ENCODE results near the gene ATXN7L2. TPM values are rescaled to one million over a fixed set of nuclear protein-coding genes. Genes with fewer than 3 reads are reported as not detected.
A peak's percentile ranks its signal among the peaks of the same experiment; 100 is the strongest.

ATXN7L2 gene
- total RNA-seq, 6 experiments from 2014 or later: 5.6 to 7.3 (median 6.4) TPM

DNA sequence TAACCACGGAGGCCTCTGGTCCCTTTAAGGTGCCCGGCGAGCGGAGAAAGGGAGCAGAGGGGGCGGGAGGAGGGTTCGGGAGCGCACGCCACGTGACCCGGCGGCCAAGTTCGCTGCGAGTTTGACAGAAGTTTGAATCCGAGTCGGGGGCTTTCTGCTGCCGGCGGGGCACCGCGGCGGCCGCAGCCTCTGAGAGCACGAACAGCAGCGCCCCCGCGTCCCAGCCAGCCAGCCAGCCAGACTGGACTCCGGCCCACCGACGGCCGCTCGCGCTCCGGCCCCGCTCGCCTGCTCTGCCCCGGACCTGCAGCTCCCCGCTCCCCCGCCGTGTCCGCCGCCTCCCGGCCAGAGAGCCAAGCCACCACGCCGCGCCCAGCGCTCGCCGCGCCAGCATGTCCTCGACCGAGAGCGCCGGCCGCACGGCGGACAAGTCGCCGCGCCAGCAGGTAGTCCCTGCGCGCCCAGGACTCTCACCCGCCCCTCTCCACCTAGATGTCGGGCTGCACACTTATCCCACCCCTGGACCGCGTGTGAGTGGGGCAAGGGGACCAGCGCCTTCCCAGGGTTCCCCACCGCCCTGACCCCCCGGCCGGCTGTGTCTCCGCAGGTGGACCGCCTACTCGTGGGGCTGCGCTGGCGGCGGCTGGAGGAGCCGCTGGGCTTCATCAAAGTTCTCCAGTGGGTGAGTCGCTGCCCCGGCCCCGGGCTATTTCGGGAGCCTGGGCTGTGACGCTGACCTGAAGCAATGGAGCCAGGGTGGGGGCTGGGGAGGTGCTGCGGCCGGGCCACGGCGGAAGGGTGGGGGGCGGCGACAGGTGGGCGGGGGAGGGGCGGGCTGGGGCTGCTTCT lies 17.0 kb upstream of the ATXN7L2 start, which contains the start of gene SYPL2:
Gene SYPL2 (plus strand): TSS at position 95 of the 849 bp plus-strand sequence. CDS start 298 bp downstream, at position 393.
- Mint-ChIP-seq H3K9me3 (no peaks in the 10 kb centered on the region), H3K27ac (no peak within 1 kb of the TSS; the same call in 1 of the 2 replicates), H3K4me1 (ENCODE audit: low read depth) (peaks cover 29% of the 10 kb centered on the region), H3K4me3 (peak within 1 kb of the TSS; percentile 85), H3K36me3 (ENCODE audit: low read depth) (no peaks in the 10 kb centered on the region), H3K27me3 (ENCODE audit: insufficient read depth) (peaks cover 2% of the 10 kb centered on the region; the same call in 1 of the 2 replicates)
- peak; percentile 45; the same call in 1 of the 2 replicates for TF ChIP-seq CTCF (IDR thresholded peaks at IDR 0.05)
- DNase-seq: peak; percentile 23

DNA sequence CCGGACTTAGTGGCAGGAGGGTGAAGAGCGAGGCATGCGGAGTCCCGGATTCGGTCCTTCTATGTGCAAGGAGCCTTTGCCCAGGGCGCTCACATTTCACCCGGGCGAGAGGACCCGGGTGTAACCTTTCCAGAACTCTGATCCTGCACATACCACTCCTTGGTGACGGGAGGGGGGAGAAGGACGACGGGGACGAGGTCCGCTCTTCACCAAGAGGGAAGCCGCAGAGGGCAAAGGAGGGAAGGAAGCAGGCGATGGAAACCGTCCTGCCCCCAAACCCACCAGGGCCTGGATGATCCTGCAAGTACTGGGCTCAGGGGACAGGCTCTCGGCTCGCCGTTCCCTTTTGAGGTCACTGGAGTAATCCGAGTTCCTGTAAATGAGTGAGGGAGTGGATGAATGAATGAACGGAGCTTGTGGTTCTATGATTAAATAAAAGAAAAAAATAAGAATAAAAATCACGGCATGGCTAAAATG lies 16.4 kb upstream of the ATXN7L2 start:
- TF ChIP-seq CTCF (IDR thresholded peaks at IDR 0.05): no peak
- Mint-ChIP-seq H3K27ac (no peak overlapping the region), H3K4me1 (ENCODE audit: low read depth) (peaks cover 26% of the 10 kb centered on the region), H3K9me3 (no peaks in the 10 kb centered on the region), H3K4me3 (peak overlapping the region; percentile 85), H3K27me3 (ENCODE audit: insufficient read depth) (no peaks in the 10 kb centered on the region; the same call in 1 of the 2 replicates), H3K36me3 (ENCODE audit: low read depth) (no peaks in the 10 kb centered on the region)
- DNase-seq: no peak

- TF ChIP-seq CTCF (IDR thresholded peaks at IDR 0.05): no peak
- H3K4me1 Mint-ChIP-seq (ENCODE audit: low read depth): peaks cover 19% of the 10 kb centered on the region
- no peaks in the 10 kb centered on the region for H3K9me3 Mint-ChIP-seq
- no peaks in the 10 kb centered on the region for H3K36me3 Mint-ChIP-seq (ENCODE audit: low read depth)
- peak overlapping the region; percentile 85; the same call in 1 of the 2 replicates for H3K4me3 Mint-ChIP-seq
- H3K27ac Mint-ChIP-seq: no peak overlapping the region
- DNase-seq: no peak
- H3K27me3 Mint-ChIP-seq (ENCODE audit: insufficient read depth): no peaks in the 10 kb centered on the region; the same call in 1 of the 2 replicates
Measured at GRCh38 chr1:109468061-109468460, 15.6 kb upstream of the ATXN7L2 start.

GRCh38 chr1:109468903-109469302 lies 14.8 kb upstream of the ATXN7L2 start:
- Mint-ChIP-seq H3K36me3 (ENCODE audit: low read depth) (no peaks in the 10 kb centered on the region), H3K27me3 (ENCODE audit: insufficient read depth) (no peaks in the 10 kb centered on the region; the same call in 1 of the 2 replicates), H3K4me3 (no peak overlapping the region), H3K27ac (no peak overlapping the region), H3K4me1 (ENCODE audit: low read depth) (peaks cover 16% of the 10 kb centered on the region; the same call in 1 of the 2 replicates), H3K9me3 (no peaks in the 10 kb centered on the region)
- no peak for TF ChIP-seq CTCF (IDR thresholded peaks at IDR 0.05)
- DNase-seq: no peak

DNA sequence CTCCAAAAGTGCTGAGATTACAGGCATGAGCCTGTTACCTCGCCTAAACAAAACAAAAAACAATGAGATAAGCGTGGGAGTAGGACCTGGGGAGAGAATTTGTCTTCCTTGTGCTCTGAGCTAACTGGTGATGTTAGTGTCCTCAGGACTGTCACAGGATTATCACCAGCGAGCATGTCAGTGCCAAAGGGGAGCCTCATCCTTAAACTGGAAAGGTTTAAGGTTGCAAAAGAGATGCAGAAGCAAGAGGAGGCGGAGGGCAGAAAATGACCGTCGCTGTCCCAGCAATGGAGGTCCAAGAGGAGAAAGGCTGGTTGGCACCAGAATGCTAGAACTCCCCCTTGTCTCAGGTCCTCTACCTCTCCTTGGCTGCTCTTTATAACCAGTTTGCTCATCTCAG lies 13.5 kb upstream of the ATXN7L2 start:
- Mint-ChIP-seq H3K36me3 (ENCODE audit: low read depth) (no peaks in the 10 kb centered on the region), H3K9me3 (no peaks in the 10 kb centered on the region), H3K27me3 (ENCODE audit: insufficient read depth) (no peaks in the 10 kb centered on the region; the same call in 1 of the 2 replicates), H3K4me3 (no peak overlapping the region), H3K4me1 (ENCODE audit: low read depth) (peaks cover 8% of the 10 kb centered on the region; the same call in 1 of the 2 replicates), H3K27ac (no peak overlapping the region)
- TF ChIP-seq CTCF (IDR thresholded peaks at IDR 0.05): no peak
- DNase-seq: no peak

Data from HFFc6 (cell line).